HG02943 (cell line): Measurements from ENCODE around the gene GLRA1.
"Not testable (repeated sequence)": the region's sequence is repeated elsewhere in the genome, so short reads cannot be mapped to it uniquely, and the experiment has no call there.

ENCODE experiments used
- ATAC-seq: cut with Tn5 transposase; IDR thresholded peaks from one replicate; pipeline ENCODE4 v1.9.1; 2021; ENCODE audit warnings: mild to moderate bottlenecking, low read depth, moderate library complexity; ENCODE audit not compliant: unreplicated experiment

Gene GLRA1

DNA sequence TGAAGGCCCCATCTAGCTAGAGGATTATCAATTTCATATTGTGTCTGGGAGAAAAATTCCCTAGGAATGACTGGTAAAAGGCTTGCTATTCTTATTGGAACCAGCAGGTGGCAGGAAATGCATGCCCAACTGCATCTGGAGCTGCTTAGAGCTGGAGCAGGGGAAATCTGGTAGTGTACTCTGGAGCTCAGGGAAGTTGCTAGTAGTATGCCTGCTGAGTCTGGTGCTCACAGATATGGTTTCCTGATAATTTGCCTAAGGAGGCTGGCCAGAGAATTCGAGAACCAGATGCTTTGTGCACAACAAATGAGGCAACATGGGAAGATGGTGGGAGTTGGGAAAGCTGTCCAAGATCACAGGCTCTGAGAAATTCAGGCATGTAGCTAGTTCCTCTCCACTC lies 99.2 kb downstream of the GLRA1 start:
- no peak for ATAC-seq

DNA sequence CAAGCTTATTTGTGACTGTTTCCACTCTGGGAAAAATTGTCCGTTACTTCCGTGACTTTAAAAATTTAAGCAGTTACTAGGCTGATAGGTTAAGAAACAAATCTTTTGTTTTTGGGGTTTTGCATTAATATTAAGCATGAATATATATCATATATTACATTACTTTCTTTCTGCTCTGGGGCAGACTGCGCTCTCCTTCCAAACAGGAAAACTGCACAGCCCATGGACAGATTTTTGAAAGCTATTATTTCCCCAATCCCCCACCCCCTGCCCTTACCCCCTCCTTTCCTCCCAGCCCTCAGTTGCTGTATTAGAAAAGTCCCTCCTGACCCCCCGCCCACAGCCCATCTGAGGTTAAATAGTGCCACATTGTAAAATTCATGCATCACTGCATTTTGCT lies 102.5 kb downstream of the GLRA1 start:
- no peak for ATAC-seq

DNA sequence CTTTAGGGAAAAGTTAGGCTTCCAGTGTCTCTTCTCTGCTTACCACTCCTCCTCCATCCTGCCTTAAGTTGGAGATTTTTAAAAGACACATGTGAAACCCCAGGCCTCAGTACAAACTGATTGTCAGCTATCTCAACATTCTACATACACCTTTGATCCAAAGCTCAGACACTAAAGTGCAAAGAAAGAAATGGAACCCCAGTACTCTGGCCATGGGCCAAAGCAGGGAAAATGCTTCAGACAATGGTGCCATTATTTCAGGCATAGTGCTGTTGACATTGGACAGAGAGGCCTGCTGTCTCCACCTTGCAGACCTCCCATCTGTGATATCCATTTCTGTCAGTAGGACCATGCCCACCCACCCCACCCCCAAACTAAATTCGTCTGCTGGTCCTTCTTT lies 103.7 kb downstream of the GLRA1 start:
- no peak for ATAC-seq

DNA sequence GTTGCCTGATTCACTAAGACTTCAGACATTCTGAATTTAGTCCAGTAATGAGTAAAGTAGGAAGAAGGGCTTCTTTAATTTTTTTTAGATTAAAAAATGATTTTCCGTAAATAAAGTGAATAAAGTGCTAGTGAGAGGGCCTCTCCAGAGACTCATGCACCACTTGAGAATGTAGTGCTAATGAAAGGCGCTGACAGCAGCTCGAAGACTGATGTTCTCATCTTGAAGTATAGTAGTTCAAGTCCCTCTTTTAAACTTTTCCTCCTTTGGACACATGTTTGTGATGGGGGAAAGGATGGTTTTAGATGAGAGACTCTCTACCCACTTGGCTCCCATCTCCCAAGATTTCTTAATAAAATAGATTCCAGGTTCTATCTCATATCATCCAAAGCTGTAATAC lies 104.4 kb downstream of the GLRA1 start:
- no peak for ATAC-seq

DNA sequence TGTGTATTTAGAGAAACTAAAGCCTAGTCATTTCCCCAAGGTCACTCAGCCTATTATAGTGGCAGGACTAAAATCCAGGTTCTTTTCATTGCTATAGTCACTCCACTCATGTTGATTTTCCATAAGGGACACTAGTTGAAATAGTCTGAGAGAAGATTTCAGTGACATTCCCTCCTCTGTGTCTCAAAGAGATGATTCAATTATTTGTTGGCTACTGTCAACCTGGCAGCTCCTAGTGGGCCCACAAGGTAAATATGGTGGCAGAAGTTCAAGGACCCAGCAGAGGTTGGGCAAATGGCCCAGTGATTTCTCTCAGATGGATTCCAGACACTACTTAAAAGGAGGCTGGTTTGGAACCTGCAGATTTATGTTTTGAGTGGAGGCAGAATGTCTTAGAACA lies 104.8 kb downstream of the GLRA1 start:
- ATAC-seq, result no peak

DNA sequence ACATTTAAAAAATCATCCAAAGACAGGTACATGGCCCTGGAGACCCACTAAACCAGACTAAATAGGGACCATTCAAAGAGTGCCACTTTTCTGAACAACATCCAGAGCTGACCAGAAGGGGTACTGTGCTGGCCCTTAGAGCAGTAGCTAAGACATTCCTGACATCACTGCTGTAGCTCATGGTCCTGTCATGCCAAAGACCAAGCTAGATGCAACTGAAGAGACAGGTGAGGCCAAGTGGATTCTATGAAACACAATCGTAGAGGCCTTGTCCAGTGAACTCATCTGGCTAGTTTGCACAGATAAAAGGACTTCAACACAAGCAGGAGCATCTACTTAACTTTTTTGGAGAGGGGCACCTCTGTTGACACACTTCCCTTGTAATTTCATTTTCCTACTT lies 109.6 kb downstream of the GLRA1 start:
- no peak for ATAC-seq

DNA sequence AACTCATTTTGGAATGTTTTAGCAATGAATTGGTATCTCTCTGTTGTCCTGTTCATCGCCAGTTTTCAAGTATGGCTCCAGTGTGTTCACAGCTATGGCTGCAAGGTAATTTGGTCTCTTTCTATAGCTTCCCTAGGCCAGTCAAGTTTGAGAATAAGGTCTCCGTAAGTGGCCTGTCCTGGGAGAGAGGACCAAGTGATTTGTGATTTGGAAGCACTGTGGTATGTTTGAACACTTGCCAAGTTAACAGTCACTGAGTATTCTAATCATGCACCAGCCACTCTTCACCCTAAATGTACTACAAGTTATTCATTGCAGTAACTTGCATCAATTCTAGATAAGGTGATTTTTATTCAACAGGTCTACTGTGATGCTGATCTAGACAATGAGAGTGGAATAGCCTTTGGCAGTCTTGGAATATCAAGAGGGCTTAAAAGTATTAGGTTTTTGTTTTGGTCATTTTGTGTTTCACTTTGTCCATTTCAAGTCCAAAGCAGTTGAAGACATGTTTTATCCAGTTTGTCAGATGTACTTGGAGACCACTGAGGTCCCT lies 111.8 kb downstream of the GLRA1 start:
- no peak for ATAC-seq

DNA sequence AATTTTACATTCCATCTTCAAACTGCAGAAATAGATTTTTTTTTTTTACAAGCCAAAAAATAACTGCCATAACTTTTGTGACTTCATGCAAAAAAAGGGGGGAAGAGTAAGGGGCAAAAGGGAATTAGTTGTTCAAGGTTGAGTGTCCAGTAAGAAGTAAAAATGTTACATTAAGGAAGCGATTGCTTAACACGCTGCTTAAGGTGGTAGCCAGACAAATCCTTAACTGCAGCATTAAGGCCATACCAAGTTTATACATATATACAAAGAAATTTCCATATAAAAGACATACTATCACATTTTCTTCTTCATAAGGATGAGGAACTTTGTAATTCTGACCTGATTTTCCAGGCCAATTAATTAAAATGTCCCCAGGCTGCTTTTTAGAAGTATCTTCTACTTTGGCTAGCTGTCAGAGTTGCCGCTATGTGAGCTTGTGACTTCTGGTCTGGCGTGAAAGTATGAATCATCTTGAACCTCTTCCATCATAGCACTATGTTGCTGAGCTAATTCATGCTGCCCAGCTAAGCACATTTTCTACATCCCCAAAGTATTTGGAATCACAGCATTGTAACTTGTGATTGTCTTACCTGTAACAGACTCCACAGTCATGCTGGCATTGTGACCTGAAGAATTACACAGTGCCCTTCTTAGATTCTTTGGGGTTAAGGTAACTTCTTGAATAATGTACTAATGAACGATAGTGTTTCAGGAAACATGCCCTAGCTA lies 112.9 kb downstream of the GLRA1 start:
- ATAC-seq, result no peak

DNA sequence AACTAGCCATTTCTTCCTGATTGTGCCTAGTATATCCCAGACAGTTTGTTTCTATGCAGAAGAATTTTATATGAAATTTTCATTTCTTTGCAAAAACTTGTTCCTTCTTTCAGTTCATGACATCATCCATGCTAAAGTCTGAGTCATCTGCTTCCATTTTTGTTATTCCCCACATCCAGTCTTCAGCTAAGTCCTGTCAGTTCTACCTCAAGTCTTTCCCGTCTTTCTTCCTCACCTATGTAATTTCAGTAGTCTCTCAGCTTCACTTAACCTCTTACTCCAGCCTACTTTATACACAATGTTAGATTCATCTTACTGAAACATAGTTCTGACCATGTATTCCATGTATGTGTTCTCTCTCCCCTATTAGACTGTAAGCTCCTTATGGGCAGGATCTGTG lies 113.8 kb downstream of the GLRA1 start:
- no peak for ATAC-seq

DNA sequence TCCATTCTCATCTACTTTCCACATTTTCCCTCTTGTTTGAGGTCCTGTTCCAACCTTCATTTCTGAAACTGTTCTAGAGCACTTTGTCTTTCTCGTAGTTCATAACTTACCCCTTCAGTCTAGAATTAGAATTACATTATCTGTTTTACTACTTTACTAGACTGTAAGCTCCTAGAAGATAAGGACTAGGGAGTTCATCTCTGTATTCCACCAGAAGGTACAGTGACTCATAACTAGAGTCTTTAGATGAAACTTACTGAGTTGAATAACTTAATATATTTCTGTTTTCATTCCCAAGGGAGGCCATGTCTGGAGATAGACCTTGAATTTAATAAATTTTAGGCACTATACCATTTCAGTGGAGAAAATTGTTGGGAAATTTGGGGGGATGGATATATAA lies 114.2 kb downstream of the GLRA1 start:
- no peak for ATAC-seq

DNA sequence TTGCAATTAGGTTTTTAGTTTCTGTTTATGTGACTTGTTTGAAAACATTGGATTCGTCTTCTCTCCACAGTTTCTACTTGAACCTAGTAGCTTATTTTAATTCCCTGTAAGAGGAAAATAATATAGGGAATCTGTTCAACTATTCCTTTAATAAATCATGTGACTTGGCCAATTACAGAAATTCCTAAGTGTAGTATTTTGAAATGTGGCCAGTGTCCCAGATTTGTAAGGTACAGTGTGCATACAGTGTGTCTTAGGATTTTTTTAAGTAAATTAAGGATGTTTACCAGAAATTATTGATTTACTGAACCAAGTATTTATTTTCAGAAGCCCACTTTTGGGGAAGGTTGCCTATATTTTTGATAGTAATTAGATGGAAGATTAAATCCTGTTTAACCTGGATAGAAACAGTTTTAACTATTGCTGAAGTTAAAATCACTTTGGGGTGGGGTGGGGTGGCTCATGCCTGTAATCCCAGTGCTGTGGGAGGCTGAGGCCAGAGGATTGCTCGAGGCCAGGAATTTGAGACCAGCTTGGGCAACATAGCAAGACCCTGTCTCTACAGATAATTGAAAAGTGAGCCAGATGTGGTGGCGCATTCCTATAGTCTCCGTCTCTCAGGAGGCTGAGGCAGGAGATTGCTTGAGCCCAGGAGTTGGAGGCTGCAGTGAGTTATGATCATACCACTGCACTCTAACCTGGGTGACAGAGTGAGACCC lies 116.0 kb downstream of the GLRA1 start:
- ATAC-seq, result no peak

DNA sequence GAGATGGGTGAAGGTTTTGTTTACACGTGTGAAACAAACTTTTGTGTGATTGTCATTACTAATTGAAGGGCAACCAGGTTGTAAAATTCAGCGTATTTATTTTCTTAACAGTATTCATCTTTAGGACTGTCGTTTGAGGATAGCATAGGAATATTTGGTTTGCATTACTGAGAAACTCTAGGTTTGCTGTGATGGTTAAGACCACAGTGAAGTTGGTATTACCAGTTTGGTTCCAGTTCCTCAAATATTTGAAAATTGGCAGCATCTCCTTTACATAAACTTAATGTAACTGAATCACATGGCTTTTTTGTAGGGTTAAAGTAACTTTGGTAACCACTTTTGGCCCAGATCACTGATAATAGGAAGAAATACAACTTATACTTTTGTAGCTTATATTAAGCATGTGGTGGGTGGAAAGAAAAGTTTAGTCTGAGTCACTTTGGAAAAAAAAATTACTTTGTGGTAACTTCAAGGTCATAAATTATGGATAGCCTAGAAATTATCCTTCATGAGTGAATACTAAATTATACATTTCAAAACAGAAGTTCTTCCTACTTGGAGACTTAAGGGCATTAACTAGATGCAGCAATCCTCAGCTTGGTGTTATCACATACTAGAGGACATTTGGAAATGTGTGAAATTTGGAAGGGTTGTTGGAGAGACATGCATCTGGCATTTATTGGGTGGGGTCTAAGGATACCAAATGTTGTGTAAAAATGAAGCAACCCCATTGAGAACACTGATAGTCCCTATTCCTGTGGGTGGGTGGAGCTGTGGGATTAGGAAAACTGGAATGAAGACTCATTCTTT lies 119.0 kb downstream of the GLRA1 start:
- no peak for ATAC-seq

DNA sequence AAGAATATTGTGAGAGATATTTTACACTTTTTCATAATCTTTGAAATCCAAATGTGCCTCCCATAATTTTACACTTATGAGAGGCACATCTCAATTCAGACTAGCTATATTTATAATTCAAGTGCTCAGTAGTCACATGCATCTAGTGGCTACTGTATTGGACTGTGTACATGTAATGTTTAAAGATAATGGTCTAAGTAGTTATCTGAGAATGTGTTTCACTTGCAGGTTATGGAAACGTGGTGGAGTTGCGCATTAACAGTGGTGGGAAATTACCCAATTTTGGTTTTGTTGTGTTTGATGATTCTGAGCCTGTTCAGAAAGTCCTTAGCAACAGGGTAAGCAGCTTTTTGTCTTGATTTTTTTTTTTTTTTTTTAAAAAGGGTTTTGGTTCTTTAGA lies 124.1 kb downstream of the GLRA1 start:
- no peak for ATAC-seq

DNA sequence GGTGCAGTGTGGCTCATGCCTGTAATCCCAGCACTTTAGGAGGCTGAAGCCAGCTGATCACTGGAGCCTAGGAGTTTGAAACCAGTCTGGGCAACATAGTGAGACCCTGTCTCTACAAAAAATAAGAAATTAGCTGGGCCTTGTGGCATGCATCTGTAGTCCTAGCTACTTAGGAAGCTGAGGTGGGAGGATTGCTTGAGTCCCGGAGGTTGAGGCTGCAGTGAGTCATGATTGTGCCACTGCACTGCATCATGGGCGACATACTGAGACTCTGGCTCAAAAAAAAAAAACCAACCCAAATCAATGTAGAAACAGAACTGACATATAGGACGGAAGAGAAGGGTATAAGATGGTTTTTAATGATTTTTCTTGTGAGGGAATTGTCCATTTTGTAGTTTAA lies 125.2 kb downstream of the GLRA1 start:
- ATAC-seq, result no peak

DNA sequence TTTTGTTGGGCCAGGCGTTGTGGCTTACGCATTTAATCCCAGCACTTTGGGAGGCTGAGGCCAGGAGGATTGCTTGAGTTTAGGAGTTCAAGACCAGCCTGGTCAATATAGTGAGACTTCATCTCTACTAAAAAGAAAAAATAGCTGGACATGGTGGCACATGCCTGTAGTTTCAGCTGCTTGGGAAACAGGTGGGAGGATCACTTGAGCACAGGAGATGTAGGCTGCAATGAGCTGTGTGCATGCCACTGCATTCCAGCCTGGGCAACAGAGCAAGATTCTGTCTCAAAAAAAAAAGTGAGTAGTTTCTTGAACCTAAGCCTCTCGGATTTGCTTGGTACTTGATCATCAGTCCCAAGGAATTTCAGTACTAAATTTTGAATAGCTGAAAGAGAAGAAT lies 126.0 kb downstream of the GLRA1 start:
- no peak for ATAC-seq

DNA sequence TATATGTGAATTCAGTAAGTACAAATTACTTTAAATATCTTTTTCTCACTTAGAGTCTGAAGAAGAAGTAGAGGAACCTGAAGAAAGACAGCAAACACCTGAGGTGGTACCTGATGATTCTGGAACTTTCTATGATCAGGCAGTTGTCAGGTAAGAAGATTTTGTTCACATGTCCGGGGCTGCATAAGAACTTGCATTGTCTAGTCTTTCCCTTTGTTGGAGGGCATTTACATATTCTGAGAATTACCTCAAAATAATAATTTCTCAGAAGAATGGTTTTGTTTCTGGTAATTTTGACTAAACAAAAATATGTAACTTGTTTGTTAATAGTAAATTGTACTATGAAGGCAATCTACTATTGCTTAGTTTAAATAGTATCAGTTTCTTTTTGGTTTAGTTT lies 129.2 kb downstream of the GLRA1 start:
- ATAC-seq, result no peak

DNA sequence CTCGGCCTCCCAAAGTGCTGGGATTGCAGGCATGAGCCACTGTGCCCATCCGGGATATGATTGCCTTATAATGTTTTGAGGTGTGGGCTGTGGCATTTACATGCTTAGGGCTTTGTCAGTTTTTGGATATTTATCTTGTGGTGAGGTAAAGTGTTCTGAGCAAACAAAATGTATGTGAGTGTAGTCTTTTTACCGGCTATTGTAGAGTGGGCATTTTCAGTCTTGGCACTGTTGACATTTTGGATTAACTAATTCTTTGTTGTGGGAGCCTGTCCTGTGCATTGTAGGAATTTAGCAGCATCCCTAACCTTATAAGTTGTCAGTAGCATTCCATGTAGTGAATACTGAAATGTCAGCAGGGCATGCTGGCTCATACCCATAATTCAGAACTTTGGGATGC lies 131.3 kb downstream of the GLRA1 start:
- no peak for ATAC-seq

DNA sequence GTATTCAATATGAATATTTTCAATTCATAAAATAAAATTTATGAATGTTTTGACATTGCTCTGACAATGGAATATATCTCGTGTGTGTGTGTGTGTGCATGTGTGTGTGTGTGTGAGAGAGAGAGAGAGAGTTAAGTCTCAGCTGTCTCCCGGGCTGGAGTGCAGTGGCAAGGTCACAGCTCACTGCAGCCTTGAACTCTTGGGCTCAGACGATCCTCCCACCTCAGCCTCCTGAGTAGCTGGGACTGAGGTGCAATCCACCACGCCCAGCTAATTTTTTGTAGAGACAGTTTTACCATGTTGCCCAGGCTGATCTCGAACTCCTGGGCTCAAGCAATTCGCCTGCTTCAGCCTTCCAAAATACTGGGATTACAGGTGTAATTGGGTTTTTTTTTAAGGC lies 136.8 kb downstream of the GLRA1 start:
- no peak for ATAC-seq

DNA sequence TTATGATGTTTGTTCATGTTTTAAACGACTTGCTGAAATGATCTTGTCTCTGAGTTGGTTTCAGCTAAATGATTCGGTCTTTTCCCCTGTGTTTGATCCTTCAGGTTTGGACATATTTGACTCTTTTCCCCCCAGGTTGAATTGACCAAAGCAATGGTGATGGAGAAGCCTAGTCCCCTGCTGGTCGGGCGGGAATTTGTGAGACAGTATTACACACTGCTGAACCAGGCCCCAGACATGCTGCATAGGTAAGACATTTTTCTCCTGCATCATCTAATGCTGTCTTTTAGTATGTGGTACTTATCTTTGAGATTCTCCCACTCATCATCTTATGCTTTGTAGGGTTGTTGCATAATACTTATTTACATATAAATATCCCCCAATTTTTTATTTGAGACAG lies 138.2 kb downstream of the GLRA1 start:
- no peak for ATAC-seq

DNA sequence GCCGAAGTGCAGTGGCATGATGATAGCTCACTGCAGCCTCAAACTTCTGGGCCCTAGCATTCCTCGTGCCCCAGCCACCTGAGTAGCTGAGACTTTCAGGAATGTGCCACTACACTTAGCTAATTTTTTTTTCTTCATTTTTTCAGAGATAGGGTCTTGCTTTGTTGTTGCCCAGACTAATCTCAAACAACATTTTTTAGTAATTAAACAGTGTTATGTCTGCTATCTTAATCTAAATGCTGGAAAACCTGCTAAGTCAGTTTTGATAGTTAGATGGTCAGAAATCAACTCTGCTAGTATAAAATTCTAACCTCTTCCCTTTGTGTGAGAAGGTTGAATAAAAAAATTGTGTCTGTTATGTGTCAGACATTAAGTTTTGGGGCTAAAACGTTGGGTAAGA lies 140.5 kb downstream of the GLRA1 start:
- no peak for ATAC-seq

DNA sequence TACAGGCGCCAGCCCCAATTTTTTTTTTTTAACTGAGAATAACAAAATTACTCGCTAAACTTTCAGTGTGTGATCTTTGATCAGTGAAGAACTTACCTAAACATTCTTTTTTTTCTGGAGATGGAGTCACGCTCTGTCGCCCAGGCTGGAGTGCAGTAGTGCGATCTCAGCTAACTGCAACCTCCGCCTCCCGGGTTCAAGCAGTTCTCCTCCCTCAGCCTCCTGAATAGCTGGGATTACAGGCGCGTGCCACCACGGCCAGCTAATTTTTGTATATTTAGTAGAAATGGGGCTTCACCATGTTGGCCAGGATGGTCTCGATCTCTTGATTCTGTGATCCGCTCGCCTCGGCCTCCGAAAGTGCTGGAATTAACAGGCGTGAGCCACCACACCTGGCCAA lies 141.0 kb downstream of the GLRA1 start:
- not testable (repeated sequence) for ATAC-seq
